ENCODE measurements around the gene LRRC70. TPM values are rescaled to one million over a fixed set of nuclear protein-coding genes. Genes with fewer than 3 reads are reported as not detected.

LRRC70 gene
- total and polyA plus RNA-seq, 4 donors: 3.1 to 14.8 (median 5.7) TPM

- peaks cover 0 to 13% (median 3%) of the 10 kb centered on the region in 4 donors for H3K36me3 ChIP-seq (ENCODE audit: control insufficient read depth in 4 of 4, insufficient read depth in 4 of 4, low read length in 4 of 4)
- no peak for DNase-seq
- 97 to 98% methylated on average over 4 of the region's 4 CpGs for WGBS, 2 donors
- H3K4me1 ChIP-seq (ENCODE audit: control insufficient read depth in 5 of 5, insufficient read depth in 5 of 5, low read length in 5 of 5): no peaks in the 10 kb centered on the region
- no peak overlapping the region for H3K9ac ChIP-seq (ENCODE audit: insufficient read depth in 1 of 2, low read length in 2 of 2)
- H3K27ac ChIP-seq (ENCODE audit: low read depth in 1 of 2, low read length in 1 of 2): no peak overlapping the region
- no peaks in the 10 kb centered on the region for H3K27me3 ChIP-seq (ENCODE audit: control insufficient read depth in 3 of 3, insufficient read depth in 3 of 3, low read length in 2 of 3)
- no peaks in the 10 kb centered on the region for H3K9me3 ChIP-seq (ENCODE audit: control insufficient read depth in 4 of 4, insufficient read depth in 3 of 4, low read length in 3 of 4)
- H3K4me3 ChIP-seq: no peak overlapping the region
- no peak for ATAC-seq (ENCODE audit: insufficient read depth, low FRiP score)
- no peak for TF ChIP-seq CTCF (IDR thresholded peaks at IDR 0.05; ENCODE audit: control extremely low read depth, extremely low read depth)
Observed at GRCh38 chr5:62607615-62608014, 29.0 kb downstream of the LRRC70 start.

- H3K9ac ChIP-seq (ENCODE audit: insufficient read depth in 1 of 2, low read length in 2 of 2): no peak overlapping the region
- peaks cover 0 to 9% (median 1%) of the 10 kb centered on the region in 4 donors for H3K36me3 ChIP-seq (ENCODE audit: control insufficient read depth in 4 of 4, insufficient read depth in 4 of 4, low read length in 4 of 4)
- H3K27me3 ChIP-seq (ENCODE audit: control insufficient read depth in 3 of 3, insufficient read depth in 3 of 3, low read length in 2 of 3): no peaks in the 10 kb centered on the region
- WGBS, 2 donors: 92 to 94% methylated on average over 7 of the region's 7 CpGs
- DNase-seq (no peak), ATAC-seq (ENCODE audit: insufficient read depth, low FRiP score) (no peak)
- no peak for TF ChIP-seq CTCF (IDR thresholded peaks at IDR 0.05; ENCODE audit: control extremely low read depth, extremely low read depth)
- H3K27ac ChIP-seq (ENCODE audit: low read depth in 1 of 2, low read length in 1 of 2): no peak overlapping the region
- H3K9me3 ChIP-seq (ENCODE audit: control insufficient read depth in 4 of 4, insufficient read depth in 3 of 4, low read length in 3 of 4): no peaks in the 10 kb centered on the region
- H3K4me3 ChIP-seq: no peak overlapping the region
- H3K4me1 ChIP-seq (ENCODE audit: control insufficient read depth in 5 of 5, insufficient read depth in 5 of 5, low read length in 5 of 5): no peaks in the 10 kb centered on the region
Observed at GRCh38 chr5:62608529-62609511, 30.2 kb downstream of the LRRC70 start.

- Histone ChIP-seq H3K9ac (ENCODE audit: insufficient read depth in 1 of 2, low read length in 2 of 2) (no peak overlapping the region), H3K36me3 (ENCODE audit: control insufficient read depth in 4 of 4, insufficient read depth in 4 of 4, low read length in 4 of 4) (peaks cover 0 to 6% (median 5%) of the 10 kb centered on the region in 4 donors), H3K4me1 (ENCODE audit: control insufficient read depth in 5 of 5, insufficient read depth in 5 of 5, low read length in 5 of 5) (peaks cover 0 to 4% (median 0%) of the 10 kb centered on the region in 5 donors), H3K4me3 (no peak overlapping the region), H3K27ac (ENCODE audit: low read depth in 1 of 2, low read length in 1 of 2) (no peak overlapping the region), H3K27me3 (ENCODE audit: control insufficient read depth in 3 of 3, insufficient read depth in 3 of 3, low read length in 2 of 3) (no peaks in the 10 kb centered on the region), H3K9me3 (ENCODE audit: control insufficient read depth in 4 of 4, insufficient read depth in 3 of 4, low read length in 3 of 4) (peaks cover 0 to 3% (median 0%) of the 10 kb centered on the region in 4 donors)
- WGBS, 2 donors: 93 to 98% methylated on average over 8 of the region's 8 CpGs
- DNase-seq: no peak
- no peak for TF ChIP-seq CTCF (IDR thresholded peaks at IDR 0.05; ENCODE audit: control extremely low read depth, extremely low read depth)
- no peak for ATAC-seq (ENCODE audit: insufficient read depth, low FRiP score)
Observed at GRCh38 chr5:62614355-62614754, 35.7 kb downstream of the LRRC70 start.
